Endothelial cell of umbilical vein (primary cell): Measurements from ENCODE around the gene CARD11.

Experiments used
- CTCF ChIP-seq, 2 donors: IDR thresholded peaks; 1 replicate in 1 of 2; 2 replicates in 1 of 2; pipeline ENCODE4 v1.5.1; 2011; ENCODE audit warnings: low read length in 2 of 2, mild to moderate bottlenecking in 2 of 2, moderate library complexity in 2 of 2, control low read depth in 1 of 2, inconsistent platforms in 1 of 2, low read depth in 1 of 2; ENCODE audit not compliant: insufficient read depth in 1 of 2; ENCODE audit errors: extremely low read depth in 1 of 2
- EZH2 ChIP-seq: IDR thresholded peaks from 2 replicates; pipeline ENCODE4 v1.6.1; 2012; ENCODE audit warnings: borderline replicate concordance, low read depth, mild to moderate bottlenecking, moderate library complexity, low read length, inconsistent platforms; ENCODE audit not compliant: severe bottlenecking
- FOS ChIP-seq: IDR thresholded peaks from 2 replicates; pipeline ENCODE4 v1.6.1; 2011; ENCODE audit warnings: mild to moderate bottlenecking, low read length, moderate library complexity, borderline replicate concordance; ENCODE audit not compliant: insufficient read depth
- JUN ChIP-seq: IDR thresholded peaks from 2 replicates; pipeline ENCODE4 v1.6.1; 2011; ENCODE audit warnings: borderline replicate concordance, low read depth; ENCODE audit not compliant: insufficient read length, insufficient read depth
- MYC ChIP-seq: IDR thresholded peaks from one replicate; pipeline ENCODE4 v1.6.1; 2011; ENCODE audit warnings: mild to moderate bottlenecking, low read depth, low read length
- POLR2A ChIP-seq: IDR thresholded peaks from 2 replicates; pipeline ENCODE4 v1.6.1; 2012; ENCODE audit warnings: low read depth, mild to moderate bottlenecking, control low read depth, low read length
- POLR2AphosphoS5 ChIP-seq: IDR thresholded peaks from 2 replicates; pipeline ENCODE4 v1.6.1; 2012; ENCODE audit warnings: low read depth, mild to moderate bottlenecking, control low read depth, low read length, moderate library complexity; ENCODE audit not compliant: insufficient read depth
- TF ChIP-seq, protein P1 (sequence below): IDR thresholded peaks from 2 replicates; pipeline ENCODE4 v1.6.1; 2011; ENCODE audit not compliant: insufficient read depth, insufficient read length

DNA sequence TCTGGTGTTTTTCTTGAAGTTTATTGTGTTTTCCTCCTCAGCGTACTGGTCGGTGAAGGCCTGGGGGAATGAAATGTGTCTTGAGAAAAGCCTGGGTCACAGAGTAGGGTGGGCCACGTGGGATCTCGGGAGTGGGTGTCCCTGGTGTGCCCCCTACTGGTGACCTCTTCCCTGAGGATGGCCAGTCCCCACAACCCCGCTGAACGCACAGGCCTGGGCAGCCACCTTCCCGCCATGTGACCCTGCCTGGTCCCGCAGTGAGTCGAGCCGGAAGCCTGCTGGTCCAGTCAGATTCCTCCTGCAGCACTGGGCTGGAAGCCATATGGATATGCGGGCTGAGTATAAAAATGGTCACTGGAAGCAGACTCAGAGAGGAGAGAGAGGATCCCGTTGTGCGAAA lies 146.6 kb downstream of the CARD11 start:
- no peak for TF ChIP-seq CTCF (IDR thresholded peaks at IDR 0.05; ENCODE audit: extremely low read depth in 1 of 2, insufficient read depth in 1 of 2, low read depth in 1 of 2, low read length in 2 of 2)
- TF ChIP-seq, protein P1, sequence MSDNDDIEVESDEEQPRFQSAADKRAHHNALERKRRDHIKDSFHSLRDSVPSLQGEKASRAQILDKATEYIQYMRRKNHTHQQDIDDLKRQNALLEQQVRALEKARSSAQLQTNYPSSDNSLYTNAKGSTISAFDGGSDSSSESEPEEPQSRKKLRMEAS: no peak
- TF ChIP-seq EZH2: no peak
- no peak for TF ChIP-seq POLR2A
- no peak for TF ChIP-seq FOS
- TF ChIP-seq POLR2AphosphoS5: no peak
- no peak for TF ChIP-seq MYC
- TF ChIP-seq JUN: no peak
